ENCODE measurements around the gene NFATC2IP.

- no peak for TF ChIP-seq EP300 (IDR thresholded peaks at IDR 0.05; ENCODE audit: borderline replicate concordance)
- TF ChIP-seq CEBPB (IDR thresholded peaks at IDR 0.05), result no peak
- TF ChIP-seq RAD21 (IDR thresholded peaks at IDR 0.05; ENCODE audit: low read depth), result no peak
- no peak for TF ChIP-seq TAF1 (IDR thresholded peaks at IDR 0.05; ENCODE audit: low read depth)
- TF ChIP-seq REST (IDR thresholded peaks at IDR 0.05; ENCODE audit: low read depth), result no peak
- no peak for TF ChIP-seq ZBTB7A (IDR thresholded peaks at IDR 0.05; ENCODE audit: low read depth)
- no peak for TF ChIP-seq MAX (IDR thresholded peaks at IDR 0.05)
- no peak for TF ChIP-seq TCF12 (IDR thresholded peaks at IDR 0.05; ENCODE audit: low read depth)
- no peak for TF ChIP-seq FOXM1 (IDR thresholded peaks at IDR 0.05; ENCODE audit: borderline replicate concordance, low read depth)
- TF ChIP-seq TEAD4 (IDR thresholded peaks at IDR 0.05), result no peak
- no peak for TF ChIP-seq YY1 (IDR thresholded peaks at IDR 0.05; ENCODE audit: low read depth)
- TF ChIP-seq USF1 (IDR thresholded peaks at IDR 0.05), result no peak
- TF ChIP-seq NFIC (IDR thresholded peaks at IDR 0.05), result no peak
Measured at GRCh38 chr16:28983644-28984043, 32.9 kb downstream of the NFATC2IP start.
